CD4-positive, alpha-beta T cell treated with Interleukin-15 for 4 hours (primary cell): ENCODE results near the gene ALDH3A1.
A peak's percentile ranks its signal among the peaks of the same experiment; 100 is the strongest.
"Not testable (repeated sequence)": the region's sequence is repeated elsewhere in the genome, so short reads cannot be mapped to it uniquely, and the experiment has no call there.

Source experiments
- DNase-seq: peaks from one replicate; pipeline ENCODE4 v3.0.0-alpha.2; 2020; ENCODE audit warnings: low spot score

The ALDH3A1 gene

GRCh38 chr17:19747829-19748806 lies at the start of gene ALDH3A1:
ALDH3A1 (minus strand) TSS chr17:19748298; CDS start chr17:19745129, 3,169 bp downstream.
- no peak for DNase-seq

GRCh38 chr17:19796457-19796856 lies 48.4 kb upstream of the ALDH3A1 start:
- DNase-seq = no peak

- DNase-seq = no peak
Observed at GRCh38 chr17:19791918-19792550, 43.9 kb upstream of the ALDH3A1 start.

- DNase-seq = no peak
Observed at GRCh38 chr17:19787733-19788357, 39.7 kb upstream of the ALDH3A1 start.

GRCh38 chr17:19785854-19786253 lies 37.8 kb upstream of the ALDH3A1 start:
- no peak for DNase-seq

- no peak for DNase-seq
Observed at GRCh38 chr17:19781488-19782458, 33.7 kb upstream of the ALDH3A1 start.

GRCh38 chr17:19780846-19781245 lies 32.7 kb upstream of the ALDH3A1 start:
- no peak for DNase-seq

- DNase-seq = no peak
Observed at GRCh38 chr17:19773534-19773933, 25.4 kb upstream of the ALDH3A1 start.

- DNase-seq = peak; percentile 59
Observed at GRCh38 chr17:19771971-19772630, 24.0 kb upstream of the ALDH3A1 start.

- no peak for DNase-seq
Observed at GRCh38 chr17:19770985-19771735, 23.1 kb upstream of the ALDH3A1 start.

GRCh38 chr17:19769946-19770652 lies 22.0 kb upstream of the ALDH3A1 start:
- DNase-seq = no peak

- DNase-seq = peak; percentile 19
Observed at GRCh38 chr17:19768046-19768782, 20.1 kb upstream of the ALDH3A1 start.

- peak; percentile 76 for DNase-seq
Observed at GRCh38 chr17:19766421-19767270, 18.5 kb upstream of the ALDH3A1 start.

- no peak for DNase-seq
Observed at GRCh38 chr17:19766016-19766415, 17.9 kb upstream of the ALDH3A1 start.

GRCh38 chr17:19763991-19764390 lies 15.9 kb upstream of the ALDH3A1 start:
- DNase-seq = not testable (repeated sequence)

- DNase-seq = no peak
Observed at GRCh38 chr17:19763416-19763815, 15.3 kb upstream of the ALDH3A1 start.

- peak; percentile 54 for DNase-seq
Observed at GRCh38 chr17:19762515-19762961, 14.4 kb upstream of the ALDH3A1 start.

GRCh38 chr17:19760746-19761145 lies 12.6 kb upstream of the ALDH3A1 start:
- DNase-seq = no peak
